HCT116 (cell line): ENCODE results near the gene CDH23. TPM values are rescaled to one million over a fixed set of nuclear protein-coding genes. Genes with fewer than 3 reads are reported as not detected.

Source experiments
- ATAC-seq: fragments of 200-7000 bp; cut with Tn5 transposase; 2 replicates; pipeline ENCODE4 v1.9.1; 2020; ENCODE audit warnings: mild to moderate bottlenecking, moderate library complexity
- BruUV-seq: library from RNA; stranded (reverse); fragments of 400-500 nt; replicated peaks from 2 replicates; lab custom pipeline; 2021; lab: Mats Ljungman, UMichigan
- CTCF ChIA-PET: fragments of 300-600 bp; sonication (Branson Sonifier 250); formaldehyde crosslinking; loops from one replicate; lab custom pipeline; 2021; ENCODE audit warnings: antibody characterized with exemption; lab: Charles Lee
- POLR2A ChIA-PET: fragments of 300-600, 350-600 bp; sonication (Branson Sonifier 250); formaldehyde crosslinking; loops from one replicate; lab custom pipeline; 2021; ENCODE audit warnings: antibody characterized with exemption; lab: Charles Lee
- RAD21 ChIA-PET, 2 experiments: fragments of 300-600 bp; sonication (Branson Sonifier 250); formaldehyde crosslinking; loops; one replicate each; lab custom pipeline; 2023; ENCODE audit warnings: low total read pairs in 2 of 2; ENCODE audit not compliant: uncharacterized antibody in 2 of 2, unreplicated experiment in 2 of 2, low non-redundant PET in 1 of 2; lab: Charles Lee
- DNase-seq: peaks from one replicate; pipeline ENCODE4 v3.0.0-alpha.2; 2010; ENCODE audit warnings: low read depth, low spot score
- H2AFZ ChIP-seq: fragments of 200-600 bp; shearing (Covaris generic), sonication (generic); 2 replicates; pipeline ENCODE4 v1.6.1; 2017; ENCODE audit warnings: low read depth, mixed run types, mixed read lengths, antibody characterized with exemption, low read length; ENCODE audit not compliant: poor library complexity, severe bottlenecking
- H3K27ac ChIP-seq: 2 replicates; pipeline ENCODE4 v1.5.1; 2012; ENCODE audit warnings: low read depth, low read length
- H3K27me3 ChIP-seq: fragments of 200-600 bp; sonication (generic); 2 replicates; pipeline ENCODE4 v1.6.1; 2016; ENCODE audit warnings: mixed run types, low read length, mixed read lengths; ENCODE audit not compliant: insufficient read depth
- H3K36me3 ChIP-seq, 2 experiments: fragments of 200-500 bp in 1 of 2; fragments of 200-600 bp in 1 of 2; sonication (Bioruptor generic) in 1 of 2; sonication (generic) in 1 of 2; 2 replicates each; pipeline versions ENCODE4 v1.5.1 to v1.6.1; 2014 to 2016; ENCODE audit warnings: low read length in 2 of 2, inconsistent platforms in 1 of 2, mixed read lengths in 1 of 2, mixed run types in 1 of 2; ENCODE audit not compliant: insufficient read depth in 2 of 2, control insufficient read depth in 1 of 2
- H3K4me1 ChIP-seq, 2 experiments: fragments of 200-600 bp in 1 of 2; sonication (generic) in 1 of 2; 2 replicates each; pipeline versions ENCODE4 v1.5.1 to v1.6.1; 2012 to 2017; ENCODE audit warnings: low read length in 2 of 2, inconsistent platforms in 1 of 2, mild to moderate bottlenecking in 1 of 2, mixed read lengths in 1 of 2, mixed run types in 1 of 2, moderate library complexity in 1 of 2; ENCODE audit not compliant: insufficient read depth in 2 of 2, control insufficient read depth in 1 of 2
- H3K4me2 ChIP-seq: fragments of 200-600 bp; sonication (generic); 2 replicates; pipeline ENCODE4 v1.6.1; 2017; ENCODE audit warnings: mixed run types, low read length, mixed read lengths
- H3K4me3 ChIP-seq, 2 experiments: fragments of 200-600 bp in 1 of 2; sonication (generic) in 1 of 2; replicated peaks in 1 of 2; 2 replicates each; pipeline ENCODE4 v1.5.1; 2011 to 2016; ENCODE audit warnings: low read length in 2 of 2, control low read depth in 1 of 2, low read depth in 1 of 2, mild to moderate bottlenecking in 1 of 2, mixed read lengths in 1 of 2, mixed run types in 1 of 2
- H3K79me2 ChIP-seq: fragments of 200-600 bp; sonication (generic); 2 replicates; pipeline ENCODE4 v1.6.1; 2017; ENCODE audit warnings: mild to moderate bottlenecking, mixed run types, low read length, moderate library complexity, mixed read lengths; ENCODE audit not compliant: insufficient read depth
- H3K9ac ChIP-seq: fragments of 200-600 bp; sonication (generic); 2 replicates; pipeline ENCODE4 v1.6.1; 2016; ENCODE audit warnings: low read length, mixed read lengths
- H3K9me2 ChIP-seq: fragments of 200-600 bp; sonication (generic), shearing (Covaris generic); 2 replicates; pipeline ENCODE4 v1.6.1; 2017; ENCODE audit warnings: mixed run types, mild to moderate bottlenecking, moderate library complexity; ENCODE audit not compliant: insufficient read depth
- H3K9me3 ChIP-seq, 2 experiments: fragments of 200-500 bp in 1 of 2; fragments of 200-600 bp in 1 of 2; sonication (Bioruptor generic) in 1 of 2; sonication (generic) in 1 of 2; 2 replicates each; pipeline ENCODE4 v1.6.1; 2014 to 2017; ENCODE audit warnings: low read length in 2 of 2, mixed read lengths in 2 of 2, inconsistent platforms in 1 of 2, low read depth in 1 of 2, mild to moderate bottlenecking in 1 of 2, mixed run types in 1 of 2, moderate library complexity in 1 of 2; ENCODE audit not compliant: control insufficient read depth in 1 of 2, insufficient read depth in 1 of 2
- H4K20me1 ChIP-seq: fragments of 200-600 bp; sonication (generic), shearing (Covaris generic); 2 replicates; pipeline ENCODE4 v1.6.1; 2017; ENCODE audit warnings: mixed run types, mild to moderate bottlenecking, moderate library complexity; ENCODE audit not compliant: insufficient read depth
- ATF3 ChIP-seq: IDR thresholded peaks from 2 replicates; pipeline ENCODE4 v1.6.1; 2012
- CBX3 ChIP-seq: IDR thresholded peaks from 2 replicates; pipeline ENCODE4 v1.6.1; 2012; ENCODE audit warnings: low read depth
- EGR1 ChIP-seq: IDR thresholded peaks from 2 replicates; pipeline ENCODE4 v1.6.1; 2012; ENCODE audit warnings: low read depth
- ELF1 ChIP-seq: IDR thresholded peaks from 2 replicates; pipeline ENCODE4 v1.6.1; 2012; ENCODE audit warnings: low read depth, borderline replicate concordance
- EZH2 ChIP-seq: fragments of 200-600 bp; sonication (generic); IDR thresholded peaks from 2 replicates; pipeline ENCODE4 v1.6.1; 2017; ENCODE audit warnings: antibody characterized with exemption, mixed run types
- EZH2phosphoT487 ChIP-seq: fragments of 200-600 bp; IDR thresholded peaks from 2 replicates; pipeline ENCODE4 v1.6.1; 2018; ENCODE audit warnings: antibody characterized with exemption, borderline replicate concordance
- FOSL1 ChIP-seq: IDR thresholded peaks from 2 replicates; pipeline ENCODE4 v1.6.1; 2012; ENCODE audit warnings: low read depth
- MAX ChIP-seq: IDR thresholded peaks from 2 replicates; pipeline ENCODE4 v1.6.1; 2012
- POLR2A ChIP-seq: IDR thresholded peaks from 2 replicates; pipeline ENCODE4 v1.7.0; 2011; ENCODE audit warnings: borderline replicate concordance; ENCODE audit not compliant: insufficient read depth, insufficient read length; ENCODE audit errors: extremely low read depth
- RAD21 ChIP-seq: IDR thresholded peaks from 2 replicates; pipeline ENCODE4 v1.6.1; 2012; ENCODE audit warnings: low read depth, mild to moderate bottlenecking
- REST ChIP-seq: IDR thresholded peaks from 2 replicates; pipeline ENCODE4 v1.6.1; 2012; ENCODE audit warnings: low read depth
- SIN3A ChIP-seq: IDR thresholded peaks from 2 replicates; pipeline ENCODE4 v1.6.1; 2012; ENCODE audit warnings: low read depth
- SRF ChIP-seq: IDR thresholded peaks from 2 replicates; pipeline ENCODE4 v1.6.1; 2012; ENCODE audit warnings: low read depth
- TCF7L2 ChIP-seq: IDR thresholded peaks from 2 replicates; pipeline ENCODE4 v1.7.0; 2011; ENCODE audit warnings: borderline replicate concordance, inconsistent platforms; ENCODE audit not compliant: insufficient read depth, insufficient read length; ENCODE audit errors: extremely low read depth
- YY1 ChIP-seq: IDR thresholded peaks from 2 replicates; pipeline ENCODE4 v1.6.1; 2011; ENCODE audit warnings: low read length, low read depth, moderate library complexity, mild to moderate bottlenecking; ENCODE audit not compliant: insufficient replicate concordance; ENCODE audit errors: extremely low read depth
- ZBTB33 ChIP-seq: IDR thresholded peaks from 2 replicates; pipeline ENCODE4 v1.6.1; 2011; ENCODE audit warnings: mild to moderate bottlenecking, low read length, moderate library complexity; ENCODE audit not compliant: insufficient replicate concordance; ENCODE audit errors: extremely low read depth
- intact Hi-C: fragments of 100-400 bp; cut with micrococcal nuclease; formaldehyde crosslinking; loops from 2 replicates; pipeline ENCODE4 v1.10.0; 2022
- total RNA-seq: library from RNA; stranded (reverse); gene quantifications from one replicate; pipeline ENCODE4 v1.2.1, GENCODE V29; 2021; ENCODE audit not compliant: unreplicated experiment

Gene CDH23
- total RNA-seq, 1 experiment from 2014 or later = not detected

DNA sequence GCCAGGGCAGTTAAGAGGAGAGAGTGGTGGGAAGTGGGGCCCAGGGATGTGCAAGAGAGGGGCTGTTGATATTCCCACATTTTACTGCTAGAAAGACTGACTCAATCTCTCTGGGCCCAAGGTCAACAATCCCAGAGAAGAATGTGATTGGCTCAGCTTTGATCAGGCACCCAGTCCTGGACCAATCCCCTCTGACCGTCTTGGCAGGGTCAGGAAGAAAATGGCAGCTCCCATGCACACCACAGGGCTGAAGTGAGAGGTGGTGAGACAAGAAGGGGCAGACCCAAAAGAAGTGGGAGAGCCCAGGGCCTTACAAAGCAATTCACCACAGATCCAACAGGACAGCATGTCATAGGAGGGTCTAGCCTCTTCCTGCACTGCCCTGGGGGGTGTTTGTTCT lies 326.1 kb downstream of the CDH23 start:
- POLR2A ChIA-PET = no interaction called here
- ATAC-seq = no peak
- intact Hi-C loops = no loop called here
- Histone ChIP-seq H4K20me1 (no peaks in the 10 kb centered on the region), H2AFZ (no peak overlapping the region), H3K9ac (no peak overlapping the region), H3K36me3 (no peaks in the 10 kb centered on the region), H3K79me2 (no peaks in the 10 kb centered on the region), H3K4me1 (peaks cover 0 to 18% of the 10 kb centered on the region in 2 experiments; a peak in 2 of 4 replicates), H3K4me2 (no peak overlapping the region), H3K9me2 (no peaks in the 10 kb centered on the region), H3K27ac (no peak overlapping the region), H3K4me3 (no peak overlapping the region), H3K9me3 (no peaks in the 10 kb centered on the region), H3K27me3 (no peaks in the 10 kb centered on the region)
- no peak for TF ChIP-seq CBX3
- RAD21 ChIA-PET = no interaction called here
- CTCF ChIA-PET = no interaction called here
- no TSS peak for BruUV-seq
- no peak for DNase-seq

- no TSS peak for BruUV-seq
- Histone ChIP-seq H3K9ac (no peak overlapping the region), H3K27ac (no peak overlapping the region), H3K4me1 (peaks cover 0 to 23% of the 10 kb centered on the region in 2 experiments; a peak in 2 of 4 replicates), H3K4me3 (no peak overlapping the region), H3K27me3 (no peaks in the 10 kb centered on the region), H3K9me2 (no peaks in the 10 kb centered on the region), H3K36me3 (no peaks in the 10 kb centered on the region), H4K20me1 (no peaks in the 10 kb centered on the region), H3K79me2 (no peaks in the 10 kb centered on the region), H2AFZ (no peak overlapping the region), H3K4me2 (no peak overlapping the region), H3K9me3 (no peaks in the 10 kb centered on the region)
- ATAC-seq (no peak), DNase-seq (no peak)
- intact Hi-C loops = no loop called here
- CTCF ChIA-PET = interaction anchor here (0.6 kb wide), 1 partner anchor 50 kb away, joined by 3 read pairs; the partner anchor contains the start of gene VSIR
- RAD21 ChIA-PET = no interaction called here
- POLR2A ChIA-PET = no interaction called here
- TF ChIP-seq EZH2phosphoT487 (no peak), POLR2A (no peak), ELF1 (no peak), SRF (no peak), REST (no peak), ZBTB33 (no peak), CBX3 (no peak), RAD21 (no peak), FOSL1 (no peak), YY1 (no peak), MAX (no peak), EZH2 (no peak), TCF7L2 (no peak), ATF3 (no peak), EGR1 (no peak), SIN3A (no peak)
Measured at GRCh38 chr10:71723311-71723710, 326.6 kb downstream of the CDH23 start.
